ENCODE results near the gene CAPN10.

Gene CAPN10

DNA sequence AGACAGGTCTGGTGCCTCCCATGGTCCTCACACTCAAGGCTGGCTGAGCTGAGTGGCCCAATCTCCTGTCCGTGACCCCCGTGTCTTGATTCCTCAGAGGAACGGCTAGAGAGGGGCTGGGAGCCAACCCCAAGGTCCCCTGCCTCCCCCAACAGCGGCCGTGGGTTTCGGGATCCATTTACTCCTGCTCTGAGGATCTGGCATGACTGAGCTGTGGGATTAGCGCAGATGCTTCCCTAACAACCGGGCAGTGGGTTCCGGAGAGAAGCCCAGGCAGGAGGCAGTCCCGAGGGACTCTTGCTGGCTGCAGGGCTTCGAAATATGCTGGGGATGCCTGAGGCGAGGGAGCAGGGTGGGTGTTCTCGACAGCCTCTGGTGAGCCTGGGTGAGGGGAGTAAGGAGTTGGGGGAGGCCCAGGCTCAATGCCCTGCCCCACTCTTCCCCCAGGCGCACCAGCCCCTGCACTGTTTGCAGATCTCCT is 57.7 kb downstream of the CAPN10 start:
- H3K36me3 ChIP-seq (ENCODE audit: control insufficient read depth, insufficient read depth, low read length) = no peaks in the 10 kb centered on the region
- no peaks in the 10 kb centered on the region for H3K27me3 ChIP-seq (ENCODE audit: control insufficient read depth, insufficient read depth, low read length)
- no peak overlapping the region for H3K27ac ChIP-seq
- H2AFZ ChIP-seq = no peak overlapping the region
- no peaks in the 10 kb centered on the region for H3K4me1 ChIP-seq
- no peaks in the 10 kb centered on the region for H3K9me3 ChIP-seq (ENCODE audit: control insufficient read depth, low read length)
- H3K4me2 ChIP-seq (ENCODE audit: low read length) = no peak overlapping the region
- H3K4me3 ChIP-seq (ENCODE audit: low read depth, low read length) = no peak overlapping the region
- H3K79me2 ChIP-seq = no peaks in the 10 kb centered on the region
- H3K9ac ChIP-seq = no peak overlapping the region
- TF ChIP-seq, protein P1, sequence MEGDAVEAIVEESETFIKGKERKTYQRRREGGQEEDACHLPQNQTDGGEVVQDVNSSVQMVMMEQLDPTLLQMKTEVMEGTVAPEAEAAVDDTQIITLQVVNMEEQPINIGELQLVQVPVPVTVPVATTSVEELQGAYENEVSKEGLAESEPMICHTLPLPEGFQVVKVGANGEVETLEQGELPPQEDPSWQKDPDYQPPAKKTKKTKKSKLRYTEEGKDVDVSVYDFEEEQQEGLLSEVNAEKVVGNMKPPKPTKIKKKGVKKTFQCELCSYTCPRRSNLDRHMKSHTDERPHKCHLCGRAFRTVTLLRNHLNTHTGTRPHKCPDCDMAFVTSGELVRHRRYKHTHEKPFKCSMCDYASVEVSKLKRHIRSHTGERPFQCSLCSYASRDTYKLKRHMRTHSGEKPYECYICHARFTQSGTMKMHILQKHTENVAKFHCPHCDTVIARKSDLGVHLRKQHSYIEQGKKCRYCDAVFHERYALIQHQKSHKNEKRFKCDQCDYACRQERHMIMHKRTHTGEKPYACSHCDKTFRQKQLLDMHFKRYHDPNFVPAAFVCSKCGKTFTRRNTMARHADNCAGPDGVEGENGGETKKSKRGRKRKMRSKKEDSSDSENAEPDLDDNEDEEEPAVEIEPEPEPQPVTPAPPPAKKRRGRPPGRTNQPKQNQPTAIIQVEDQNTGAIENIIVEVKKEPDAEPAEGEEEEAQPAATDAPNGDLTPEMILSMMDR (IDR thresholded peaks at IDR 0.05) = no peak

DNA sequence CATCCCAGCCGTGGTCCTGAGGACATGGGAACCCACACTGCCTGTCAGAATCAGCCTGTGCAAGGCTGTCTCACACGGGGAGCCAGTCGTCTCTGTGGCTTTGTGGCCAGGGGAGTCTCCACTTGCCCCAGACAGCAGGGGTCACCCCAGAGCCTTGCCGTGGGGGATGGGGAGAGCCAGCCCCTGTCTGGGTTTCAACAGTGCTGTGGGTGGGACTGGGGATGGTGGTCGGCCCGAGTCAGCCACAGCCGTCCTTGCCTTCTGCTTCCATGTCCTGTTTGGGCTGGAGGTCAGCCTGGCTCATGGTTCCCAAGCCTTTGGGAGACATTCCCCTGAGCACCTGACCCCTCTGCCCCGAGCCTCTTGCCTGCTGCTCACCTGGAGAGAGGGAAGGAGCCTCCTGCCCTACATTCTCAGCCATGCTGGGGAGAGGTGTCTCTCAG is 58.3 kb downstream of the CAPN10 start:
- Histone ChIP-seq H3K27me3 (ENCODE audit: control insufficient read depth, insufficient read depth, low read length) (no peaks in the 10 kb centered on the region), H3K4me2 (ENCODE audit: low read length) (no peak overlapping the region), H3K9me3 (ENCODE audit: control insufficient read depth, low read length) (no peaks in the 10 kb centered on the region), H3K4me1 (no peaks in the 10 kb centered on the region), H3K36me3 (ENCODE audit: control insufficient read depth, insufficient read depth, low read length) (no peaks in the 10 kb centered on the region), H2AFZ (no peak overlapping the region), H3K9ac (no peak overlapping the region), H3K27ac (no peak overlapping the region), H3K79me2 (no peaks in the 10 kb centered on the region), H3K4me3 (ENCODE audit: low read depth, low read length) (no peak overlapping the region)
- TF ChIP-seq, protein P1 (IDR thresholded peaks at IDR 0.05) = no peak

GRCh38 chr2:240645346-240645745 is 58.8 kb downstream of the CAPN10 start:
- no peaks in the 10 kb centered on the region for H3K36me3 ChIP-seq (ENCODE audit: control insufficient read depth, insufficient read depth, low read length)
- H3K4me3 ChIP-seq (ENCODE audit: low read depth, low read length) = no peak overlapping the region
- TF ChIP-seq, protein P1 (IDR thresholded peaks at IDR 0.05) = no peak
- no peaks in the 10 kb centered on the region for H3K4me1 ChIP-seq
- no peaks in the 10 kb centered on the region for H3K79me2 ChIP-seq
- no peak overlapping the region for H3K27ac ChIP-seq
- H3K4me2 ChIP-seq (ENCODE audit: low read length) = no peak overlapping the region
- no peaks in the 10 kb centered on the region for H3K27me3 ChIP-seq (ENCODE audit: control insufficient read depth, insufficient read depth, low read length)
- H3K9ac ChIP-seq = no peak overlapping the region
- no peak overlapping the region for H2AFZ ChIP-seq
- no peaks in the 10 kb centered on the region for H3K9me3 ChIP-seq (ENCODE audit: control insufficient read depth, low read length)

DNA sequence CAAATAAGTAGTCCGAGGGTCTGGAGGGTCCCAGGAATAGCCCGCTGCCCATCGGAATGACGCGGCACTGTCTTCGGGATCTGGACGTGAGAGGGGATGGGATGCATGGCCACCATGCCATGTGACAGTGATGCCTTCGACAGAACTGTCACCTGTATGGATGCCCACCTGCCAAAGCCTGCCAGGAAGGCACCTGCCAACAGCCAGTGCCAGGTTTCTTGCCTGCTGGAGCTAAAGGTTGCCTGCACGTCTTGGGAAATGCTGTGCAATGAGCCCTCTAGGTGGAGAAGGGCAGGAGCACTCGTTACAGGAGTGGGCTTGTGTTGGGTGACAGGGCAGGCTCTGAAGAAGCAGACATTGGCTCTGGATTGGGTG is 59.3 kb downstream of the CAPN10 start:
- Histone ChIP-seq H3K4me2 (ENCODE audit: low read length) (no peak overlapping the region), H2AFZ (no peak overlapping the region), H3K27ac (no peak overlapping the region), H3K36me3 (ENCODE audit: control insufficient read depth, insufficient read depth, low read length) (no peaks in the 10 kb centered on the region), H3K9ac (no peak overlapping the region), H3K4me1 (no peaks in the 10 kb centered on the region), H3K4me3 (ENCODE audit: low read depth, low read length) (no peak overlapping the region), H3K27me3 (ENCODE audit: control insufficient read depth, insufficient read depth, low read length) (no peaks in the 10 kb centered on the region), H3K79me2 (no peaks in the 10 kb centered on the region), H3K9me3 (ENCODE audit: control insufficient read depth, low read length) (no peaks in the 10 kb centered on the region)
- TF ChIP-seq, protein P1 (IDR thresholded peaks at IDR 0.05) = no peak

DNA sequence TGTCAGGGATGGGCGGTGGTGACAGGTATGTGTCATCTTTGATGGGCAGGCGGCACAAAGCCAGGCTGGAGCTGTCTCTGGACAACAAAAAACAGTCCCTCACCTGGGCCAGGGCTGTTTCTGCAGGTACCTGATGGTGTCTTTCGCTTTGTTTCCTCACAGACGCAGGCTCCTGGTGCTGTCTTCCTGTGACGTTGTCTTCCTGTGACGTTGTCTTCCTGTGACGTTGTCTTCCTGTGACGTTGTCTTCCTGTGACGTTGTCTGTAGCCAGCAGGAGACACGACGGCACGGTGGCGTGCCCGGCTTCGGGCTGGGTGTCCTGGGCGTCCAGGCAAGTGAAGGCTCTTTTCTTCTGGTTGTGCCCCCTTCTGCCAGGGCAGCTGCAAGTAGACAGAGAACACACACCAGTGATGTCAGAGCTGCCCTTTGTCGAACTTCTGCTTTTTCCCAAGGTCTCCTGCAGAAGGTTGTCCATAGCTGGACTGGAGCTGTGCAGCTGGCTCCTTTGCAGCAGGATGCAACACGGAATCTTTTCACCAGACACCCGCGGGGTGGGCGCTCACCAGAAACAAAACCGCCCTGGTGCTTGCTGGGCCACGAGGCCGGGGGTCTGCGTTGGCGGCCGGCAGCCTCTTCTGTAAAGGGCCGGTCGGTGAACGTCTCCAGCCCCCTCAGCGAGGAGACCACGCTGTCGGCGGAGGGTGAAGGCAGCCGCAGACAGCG is 59.8 kb downstream of the CAPN10 start:
- Histone ChIP-seq H3K4me1 (no peaks in the 10 kb centered on the region), H2AFZ (no peak overlapping the region), H3K4me3 (ENCODE audit: low read depth, low read length) (no peak overlapping the region), H3K4me2 (ENCODE audit: low read length) (no peak overlapping the region), H3K27me3 (ENCODE audit: control insufficient read depth, insufficient read depth, low read length) (no peaks in the 10 kb centered on the region), H3K9me3 (ENCODE audit: control insufficient read depth, low read length) (no peaks in the 10 kb centered on the region), H3K36me3 (ENCODE audit: control insufficient read depth, insufficient read depth, low read length) (no peaks in the 10 kb centered on the region), H3K79me2 (no peaks in the 10 kb centered on the region), H3K27ac (no peak overlapping the region), H3K9ac (no peak overlapping the region)
- TF ChIP-seq, protein P1 (IDR thresholded peaks at IDR 0.05) = no peak
